Measurements from ENCODE around the gene RSPH10B.
"Not testable (repeated sequence)": the region's sequence is repeated elsewhere in the genome, so short reads cannot be mapped to it uniquely, and the experiment has no call there.

GRCh38 chr7:5963205-5963604 lies 7.3 kb downstream of the RSPH10B start:
- TF ChIP-seq CTCF, EP300 (IDR thresholded peaks at IDR 0.05): not testable (repeated sequence)
